GM18519 (cell line): ENCODE results near the gene ERVH48-1.
A peak's percentile ranks its signal among the peaks of the same experiment; 100 is the strongest.
"Not testable (repeated sequence)": the region's sequence is repeated elsewhere in the genome, so short reads cannot be mapped to it uniquely, and the experiment has no call there.

Source experiments
- ATAC-seq: cut with Tn5 transposase; IDR thresholded peaks from one replicate; pipeline ENCODE4 v1.9.1; 2021; ENCODE audit warnings: mild to moderate bottlenecking, moderate library complexity; ENCODE audit not compliant: unreplicated experiment, low FRiP score

ERVH48-1 gene

GRCh38 chr21:42911920-42912319 lies 13.5 kb downstream of the ERVH48-1 start:
- ATAC-seq = not testable (repeated sequence)

GRCh38 chr21:42908484-42908883 lies 16.9 kb downstream of the ERVH48-1 start:
- ATAC-seq = not testable (repeated sequence)

GRCh38 chr21:42906233-42906632 lies 19.2 kb downstream of the ERVH48-1 start:
- ATAC-seq = no peak

GRCh38 chr21:42905195-42905594 lies 20.2 kb downstream of the ERVH48-1 start:
- ATAC-seq = no peak

- ATAC-seq = no peak
These were observed 21.6 kb downstream of the ERVH48-1 start for GRCh38 chr21:42903817-42904216.

- no peak for ATAC-seq
These were observed 25.0 kb downstream of the ERVH48-1 start for GRCh38 chr21:42900446-42900845.

GRCh38 chr21:42892931-42893755 lies 32.3 kb downstream of the ERVH48-1 start, which contains the start of gene NDUFV3:
Gene NDUFV3, plus strand, starts transcription at chr21:42893309. Its CDS starts 25 bp downstream, at chr21:42893334.
- ATAC-seq = peak; percentile 81

GRCh38 chr21:42892582-42892930 lies 32.9 kb downstream of the ERVH48-1 start:
- no peak for ATAC-seq

- ATAC-seq = no peak
These were observed 38.1 kb downstream of the ERVH48-1 start for GRCh38 chr21:42887326-42887725.

GRCh38 chr21:42883921-42884320 lies 41.5 kb downstream of the ERVH48-1 start:
- ATAC-seq = no peak

- no peak for ATAC-seq
These were observed 45.1 kb downstream of the ERVH48-1 start for GRCh38 chr21:42880352-42880751.

- ATAC-seq = peak; percentile 79
These were observed 46.2 kb downstream of the ERVH48-1 start, which contains the start of gene WDR4 for GRCh38 chr21:42878993-42879787. Gene WDR4, minus strand, starts transcription at chr21:42879539. Its CDS starts 44 bp downstream, at chr21:42879495.

- ATAC-seq = peak; percentile 4
These were observed 46.8 kb downstream of the ERVH48-1 start for GRCh38 chr21:42878678-42878992.

GRCh38 chr21:42875811-42876210 lies 49.6 kb downstream of the ERVH48-1 start:
- not testable (repeated sequence) for ATAC-seq

- no peak for ATAC-seq
These were observed 52.3 kb downstream of the ERVH48-1 start for GRCh38 chr21:42873096-42873495.

- no peak for ATAC-seq
These were observed 57.2 kb downstream of the ERVH48-1 start for GRCh38 chr21:42868196-42868595.
